Heart left ventricle (tissue), 13 donors: ENCODE measurements around the gene DDX25.

ENCODE experiments used
- CTCF ChIP-seq, 12 donors: fragments of 200-600 bp; sonication (generic) in 4 of 12; IDR thresholded peaks; one replicate each; pipeline versions ENCODE4 v1.5.0 to v1.8.0; 2018 to 2022; ENCODE audit warnings: antibody characterized with exemption in 12 of 12, mild to moderate bottlenecking in 5 of 12
- POLR2A ChIP-seq, 2 donors: fragments of 450-650 bp; IDR thresholded peaks; one replicate each; pipeline ENCODE4 v1.6.1; 2017; ENCODE audit warnings: antibody characterized with exemption in 2 of 2, mild to moderate bottlenecking in 2 of 2, moderate library complexity in 2 of 2
- donor health status: ischemic (EF 13 %, LVEDD 7.1; RV severe dilation, severe dysfunction).
- donor health status: DM: no; HTN: yes; CAD: no.
- donor health status: DM: no; HTN: no; CAD: no.
- donor health status: ischemic (EF 25% LVEDD 6.9; RV normal size, moderate dysfunction).
- donor health status: ischemic (EF 25% LVEDD 5.7; RV mildly dilated, moderate dysfunction).
- donor health status: ischemic (EF 35%, LVEDD 5.7; RV mildly dilated, moderate dysfunction).
- donor health status: nonischemic (EF 11% LVEDD 7.7; RV severe dilation, severe dysfunction).
- donor health status: DM: yes; HTN: yes; CAD: no.
- donor health status: PGD.
- donor health status: ischemic (EF 29% LVEDD 5.4; RV normal size, mild dysfunction).
- donor health status: nonischemic (EF 23%, LVEDD 6.1; RV moderate dilation, normal function).

DNA sequence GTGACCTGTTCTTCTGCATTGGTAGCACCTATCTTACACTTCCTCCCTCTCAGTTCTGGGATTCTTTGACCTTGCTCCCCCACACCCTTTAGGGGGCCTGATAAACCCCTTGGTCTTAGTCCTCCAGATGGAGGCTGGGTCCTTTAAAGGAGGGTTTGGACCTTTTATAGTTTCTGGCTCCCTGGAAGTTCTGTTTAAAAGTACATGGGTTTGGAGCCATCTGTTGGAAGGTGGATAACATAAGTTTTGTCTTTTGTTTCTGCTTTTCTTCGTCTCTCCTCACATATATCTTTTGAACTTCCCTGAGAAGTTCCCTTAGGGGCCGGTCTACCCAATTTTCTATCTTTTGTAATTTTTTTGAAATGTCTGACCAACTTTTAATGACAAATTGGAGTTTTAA, 34.8 kb upstream of the DDX25 start:
- TF ChIP-seq CTCF (IDR thresholded peaks at IDR 0.05) = no peak
- no peak for TF ChIP-seq POLR2A (IDR thresholded peaks at IDR 0.05)
